GM06990 (cell line): ENCODE data around the gene EHD3.

ENCODE experiments used
- DNase-seq: peaks from one replicate; pipeline ENCODE4 v3.0.0-alpha.2; 2011; ENCODE audit not compliant: insufficient read length; ENCODE audit errors: extremely low read depth
- H3K27me3 ChIP-seq: replicated peaks from 2 replicates; pipeline ENCODE4 v1.6.0; 2011; ENCODE audit warnings: low read length; ENCODE audit not compliant: control insufficient read depth, insufficient read depth
- H3K36me3 ChIP-seq: 2 replicates; pipeline ENCODE4 v1.5.1; 2011; ENCODE audit warnings: low read length; ENCODE audit not compliant: control insufficient read depth, insufficient read depth
- H3K4me3 ChIP-seq: replicated peaks from 2 replicates; pipeline ENCODE4 v1.5.1; 2011; ENCODE audit warnings: low read depth, mild to moderate bottlenecking, control low read depth, low read length
- TF ChIP-seq, protein P1 (sequence below): IDR thresholded peaks from 2 replicates; pipeline ENCODE4 v1.5.1; 2011; ENCODE audit warnings: low read length, control low read depth, mild to moderate bottlenecking, inconsistent platforms; ENCODE audit not compliant: insufficient read depth, poor library complexity, severe bottlenecking

EHD3 gene

GRCh38 chr2:31253356-31254131, 19.6 kb downstream of the EHD3 start:
- TF ChIP-seq, protein P1, sequence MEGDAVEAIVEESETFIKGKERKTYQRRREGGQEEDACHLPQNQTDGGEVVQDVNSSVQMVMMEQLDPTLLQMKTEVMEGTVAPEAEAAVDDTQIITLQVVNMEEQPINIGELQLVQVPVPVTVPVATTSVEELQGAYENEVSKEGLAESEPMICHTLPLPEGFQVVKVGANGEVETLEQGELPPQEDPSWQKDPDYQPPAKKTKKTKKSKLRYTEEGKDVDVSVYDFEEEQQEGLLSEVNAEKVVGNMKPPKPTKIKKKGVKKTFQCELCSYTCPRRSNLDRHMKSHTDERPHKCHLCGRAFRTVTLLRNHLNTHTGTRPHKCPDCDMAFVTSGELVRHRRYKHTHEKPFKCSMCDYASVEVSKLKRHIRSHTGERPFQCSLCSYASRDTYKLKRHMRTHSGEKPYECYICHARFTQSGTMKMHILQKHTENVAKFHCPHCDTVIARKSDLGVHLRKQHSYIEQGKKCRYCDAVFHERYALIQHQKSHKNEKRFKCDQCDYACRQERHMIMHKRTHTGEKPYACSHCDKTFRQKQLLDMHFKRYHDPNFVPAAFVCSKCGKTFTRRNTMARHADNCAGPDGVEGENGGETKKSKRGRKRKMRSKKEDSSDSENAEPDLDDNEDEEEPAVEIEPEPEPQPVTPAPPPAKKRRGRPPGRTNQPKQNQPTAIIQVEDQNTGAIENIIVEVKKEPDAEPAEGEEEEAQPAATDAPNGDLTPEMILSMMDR: peak; percentile 30
- H3K4me3 ChIP-seq: no peak overlapping the region
- no peaks in the 10 kb centered on the region for H3K27me3 ChIP-seq
- no peaks in the 10 kb centered on the region for H3K36me3 ChIP-seq
- DNase-seq: peak; percentile 61

- Histone ChIP-seq H3K36me3 (no peaks in the 10 kb centered on the region), H3K27me3 (no peaks in the 10 kb centered on the region), H3K4me3 (no peak overlapping the region)
- TF ChIP-seq, protein P1: no peak
- no peak for DNase-seq
Observed at GRCh38 chr2:31254237-31255203, 20.6 kb downstream of the EHD3 start.

- DNase-seq: peak; percentile 83
- TF ChIP-seq, protein P1: no peak
- Histone ChIP-seq H3K36me3 (no peaks in the 10 kb centered on the region), H3K4me3 (no peak overlapping the region), H3K27me3 (no peaks in the 10 kb centered on the region)
Observed at GRCh38 chr2:31255911-31256571, 22.1 kb downstream of the EHD3 start.

- Histone ChIP-seq H3K4me3 (no peak overlapping the region), H3K27me3 (no peaks in the 10 kb centered on the region; the same call in 1 of the 2 replicates), H3K36me3 (no peaks in the 10 kb centered on the region)
- no peak for DNase-seq
- TF ChIP-seq, protein P1: no peak
Observed at GRCh38 chr2:31256611-31257382, 22.8 kb downstream of the EHD3 start.

GRCh38 chr2:31258351-31258750, 24.4 kb downstream of the EHD3 start:
- H3K36me3 ChIP-seq: no peaks in the 10 kb centered on the region
- TF ChIP-seq, protein P1: no peak
- no peak for DNase-seq
- H3K4me3 ChIP-seq: no peak overlapping the region
- no peaks in the 10 kb centered on the region; the same call in 1 of the 2 replicates for H3K27me3 ChIP-seq
